H7 (cell line): ENCODE results near the gene SIRT2. TPM values are rescaled to one million over a fixed set of nuclear protein-coding genes. Genes with fewer than 3 reads are reported as not detected.
"Not testable (repeated sequence)": the region's sequence is repeated elsewhere in the genome, so short reads cannot be mapped to it uniquely, and the experiment has no call there.

Experiments used
- DNase-seq: peaks from one replicate; pipeline ENCODE4 v3.0.0; 2012
- H3K27me3 ChIP-seq: 2 replicates; pipeline ENCODE4 v1.6.0; 2011; ENCODE audit warnings: mild to moderate bottlenecking, low read length; ENCODE audit not compliant: control insufficient read depth, insufficient read depth
- H3K36me3 ChIP-seq: replicated peaks from 2 replicates; pipeline ENCODE4 v1.5.1; 2011; ENCODE audit warnings: low read length; ENCODE audit not compliant: control insufficient read depth, insufficient read depth
- H3K4me3 ChIP-seq: 2 replicates; pipeline ENCODE4 v1.5.1; 2011; ENCODE audit warnings: low read depth, mild to moderate bottlenecking, control low read depth, low read length, moderate library complexity; ENCODE audit not compliant: insufficient read depth
- total RNA-seq: library from RNA; depleted of rRNA; stranded (reverse); fragments of >200 nt; shearing (Covaris generic); gene quantifications from 2 replicates; pipeline ENCODE4 v1.2.3, GENCODE V29; 2014; rRNA removed

SIRT2 gene
- total RNA-seq, 1 experiment from 2014 or later: 11.6 TPM

DNA sequence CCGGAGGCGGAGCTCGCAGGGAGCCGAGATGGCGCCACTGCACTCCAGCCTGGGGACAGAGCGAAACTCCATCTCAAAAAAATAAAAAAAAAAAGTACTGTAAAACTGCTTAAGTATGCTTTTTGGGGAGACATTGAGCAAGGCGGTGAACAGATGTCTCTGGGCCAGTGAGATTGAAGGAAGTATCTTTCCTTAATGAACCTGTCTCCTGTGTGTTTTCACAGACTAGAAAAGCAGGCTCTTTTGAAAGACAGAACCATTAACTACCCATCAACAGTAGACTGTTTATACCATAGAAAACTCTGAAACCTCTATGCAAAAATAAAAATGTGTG is 66.4 kb downstream of the SIRT2 start:
- Histone ChIP-seq H3K36me3 (peaks cover 26% of the 10 kb centered on the region), H3K27me3 (no peaks in the 10 kb centered on the region), H3K4me3 (no peak overlapping the region)
- peak; percentile 27 for DNase-seq

DNA sequence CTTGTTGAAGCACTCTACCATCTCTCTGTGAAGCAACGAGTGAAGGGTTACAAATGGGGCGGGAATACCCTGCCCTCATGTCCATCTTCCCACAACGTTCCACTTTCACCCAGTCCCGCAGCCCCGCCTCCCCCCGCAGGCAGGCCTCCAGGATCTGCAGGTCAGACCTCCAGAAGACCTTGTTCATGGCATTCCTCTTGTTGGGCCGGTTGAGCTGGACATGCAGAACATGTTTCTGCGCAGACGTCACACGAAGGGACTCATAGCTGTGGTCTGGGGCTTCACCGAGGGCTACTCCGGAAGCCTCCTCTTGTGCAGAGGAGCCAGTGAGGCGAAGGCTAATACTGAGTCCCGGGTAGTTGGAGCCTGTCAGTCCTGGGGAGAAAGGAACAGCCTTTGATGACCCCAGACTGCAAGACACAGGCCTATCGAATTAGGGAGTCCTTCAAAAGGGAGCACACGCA is 68.2 kb downstream of the SIRT2 start:
- Histone ChIP-seq H3K36me3 (peaks cover 16% of the 10 kb centered on the region), H3K27me3 (no peaks in the 10 kb centered on the region), H3K4me3 (peak overlapping the region; percentile 88)
- peak; percentile 65 for DNase-seq

DNA sequence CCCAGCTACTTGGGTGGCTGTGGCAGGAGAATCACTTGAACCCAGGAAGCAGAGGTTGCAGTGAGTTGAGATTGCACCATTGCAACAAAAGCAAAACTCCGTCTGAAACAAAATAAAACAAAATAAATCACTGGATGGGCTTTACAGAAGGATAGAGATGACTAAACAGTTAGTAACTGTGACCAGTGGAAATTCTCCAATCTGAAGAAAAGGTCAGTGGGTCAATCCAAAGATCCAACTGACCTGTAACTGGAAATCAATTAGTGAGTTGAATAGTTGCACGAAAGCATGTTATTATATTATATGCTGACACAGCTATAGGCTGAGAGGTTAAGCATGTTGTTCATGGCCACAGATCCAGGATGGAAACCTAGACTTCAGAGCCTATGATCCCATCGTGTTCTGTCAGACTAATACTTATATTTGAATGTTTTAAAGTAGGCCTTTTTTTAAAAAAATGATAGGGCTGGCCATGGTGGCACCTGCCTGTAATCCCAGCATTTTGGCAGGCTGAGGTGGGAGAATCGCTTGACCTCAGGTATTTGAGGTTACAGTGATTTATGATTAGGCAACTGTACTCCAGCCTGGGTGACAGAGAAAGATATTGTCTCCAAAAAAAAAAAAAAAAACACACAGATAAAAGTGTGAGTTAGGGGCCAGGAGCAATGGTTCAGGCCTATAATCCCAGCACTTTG is 69.2 kb downstream of the SIRT2 start:
- DNase-seq: no peak

DNA sequence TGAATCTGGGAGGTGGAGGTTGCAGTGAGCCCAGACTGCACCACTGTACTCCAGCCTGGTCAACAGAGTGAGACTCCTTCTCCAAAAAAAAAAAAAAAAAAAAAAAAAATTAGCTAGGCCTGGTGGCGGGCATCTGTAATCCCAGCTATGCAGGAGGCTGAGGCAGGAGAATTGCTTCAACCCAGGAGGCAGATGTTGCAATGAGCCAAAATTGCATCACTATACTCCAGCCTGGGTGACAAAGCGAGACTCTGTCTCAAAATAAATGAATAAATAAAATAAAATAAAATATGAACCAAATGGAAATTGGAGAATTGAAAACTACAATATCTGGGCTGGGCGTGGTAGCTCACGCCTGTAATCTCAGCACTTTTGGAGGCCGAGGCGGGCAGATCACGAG is 70.2 kb downstream of the SIRT2 start:
- H3K27me3 ChIP-seq, H3K4me3 ChIP-seq, DNase-seq: not testable (repeated sequence)
- H3K36me3 ChIP-seq: peaks cover 10% of the 10 kb centered on the region

More for the DNA sequence above, 69.2 kb downstream of the SIRT2 start:
- Histone ChIP-seq H3K36me3 (peaks cover 10% of the 10 kb centered on the region), H3K4me3 (no peak overlapping the region), H3K27me3 (no peaks in the 10 kb centered on the region)

Other genes with a start within 250 kb of the SIRT2 start
- gene CAPN12, start 155.1 kb downstream of the SIRT2 start, total RNA-seq: 3.0 and 5.4 TPM in 2 replicates
- gene LGALS7, start 126.1 kb downstream of the SIRT2 start, total RNA-seq: 0.37 and 1.9 TPM in 2 replicates
- gene LGALS7B, start 110.4 kb downstream of the SIRT2 start, total RNA-seq: not detected in 2 replicates
- gene LGALS4, start 86.7 kb downstream of the SIRT2 start, total RNA-seq: not detected in 2 replicates
- 97.6 and 109 TPM in 2 replicates for gene ECH1, start 67.8 kb downstream of the SIRT2 start, total RNA-seq
- gene HNRNPL, start 49.6 kb downstream of the SIRT2 start, total RNA-seq: 454 and 591 TPM in 2 replicates
- 34.0 and 40.5 TPM in 2 replicates for gene RINL, start 21.3 kb downstream of the SIRT2 start, total RNA-seq
- 26.0 and 30.6 TPM in 2 replicates for gene NFKBIB, start 351 bp upstream of the SIRT2 start, total RNA-seq
- gene CCER2, start 12.6 kb upstream of the SIRT2 start, total RNA-seq: 0.07 TPM in 1 of 2 replicates, not detected in the other
- gene SARS2, start 31.1 kb upstream of the SIRT2 start, total RNA-seq: 65.9 and 75.6 TPM in 2 replicates
- 106 and 115 TPM in 2 replicates for gene MRPS12, start 31.3 kb upstream of the SIRT2 start, total RNA-seq
- gene FBXO17, start 76.1 kb upstream of the SIRT2 start, total RNA-seq: 22.2 and 25.3 TPM in 2 replicates
- gene FBXO27, start 132.9 kb upstream of the SIRT2 start, total RNA-seq: 4.0 and 5.5 TPM in 2 replicates
- gene ACP7, start 184.8 kb upstream of the SIRT2 start, total RNA-seq: 0.14 TPM in 1 of 2 replicates, not detected in the other
- 14.0 and 15.6 TPM in 2 replicates for gene PAK4, start 226.2 kb upstream of the SIRT2 start, total RNA-seq